NCI-H2029 treated with DMSO at 0.1 percent for 48 hours (cell line): ENCODE measurements around the gene OVOL2.
A peak's percentile ranks its signal among the peaks of the same experiment; 100 is the strongest.

Experiments
- DNase-seq: peaks from one replicate; lab custom pipeline; 2025; lab: John Stamatoyannopoulos, UW

The OVOL2 gene

DNA sequence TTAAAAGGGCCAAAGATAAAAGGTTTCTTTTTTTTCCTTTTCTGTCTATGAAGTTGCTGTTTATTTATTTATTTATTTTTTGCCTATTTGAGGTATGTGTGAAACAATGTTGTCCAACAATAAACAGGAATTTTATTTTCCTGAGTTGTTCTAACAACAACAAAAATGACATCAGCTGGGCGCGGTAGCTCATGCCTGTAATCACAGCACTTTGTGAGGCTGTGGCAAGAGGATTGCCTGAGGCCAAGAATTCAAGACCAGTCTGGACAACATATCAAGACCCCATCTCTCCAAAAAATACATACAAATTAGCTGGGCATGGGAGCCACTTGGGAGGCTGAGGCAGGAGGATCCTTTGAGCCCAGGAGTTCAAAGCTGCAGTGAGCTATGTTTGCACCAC, 44.8 kb downstream of the OVOL2 start:
- DNase-seq = no peak

DNA sequence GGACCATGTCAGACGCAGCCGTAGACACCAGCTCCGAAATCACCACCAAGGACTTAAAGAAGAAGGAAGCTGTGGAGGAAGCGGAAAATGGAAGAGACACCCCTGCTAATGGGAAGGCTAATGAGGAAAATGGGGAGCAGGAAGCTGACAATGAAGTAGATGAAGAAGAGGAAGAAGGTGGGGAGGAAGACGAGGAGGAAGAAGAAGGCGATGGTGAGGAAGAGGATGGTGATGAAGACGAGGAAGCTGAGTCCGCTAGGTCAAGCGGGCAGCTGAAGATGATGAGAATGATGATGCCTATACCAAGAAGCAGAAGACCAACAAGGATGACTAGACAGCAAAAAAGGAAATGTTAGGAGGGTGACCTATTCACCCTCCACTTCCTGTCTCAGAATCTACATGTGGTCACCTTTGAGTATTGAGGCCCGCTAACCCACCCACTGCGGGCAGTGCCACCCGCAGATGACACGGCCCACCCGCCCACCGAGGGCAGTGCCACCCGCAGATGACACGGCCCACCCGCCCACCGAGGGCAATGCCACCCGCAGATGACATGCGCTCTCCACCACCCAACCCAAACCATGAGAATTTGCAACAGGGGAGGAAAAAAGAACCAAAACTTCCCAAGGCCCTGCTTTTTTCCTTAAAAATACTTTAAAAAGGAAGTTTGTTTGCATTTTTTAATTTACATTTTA, 45.6 kb downstream of the OVOL2 start:
- no peak for DNase-seq

DNA sequence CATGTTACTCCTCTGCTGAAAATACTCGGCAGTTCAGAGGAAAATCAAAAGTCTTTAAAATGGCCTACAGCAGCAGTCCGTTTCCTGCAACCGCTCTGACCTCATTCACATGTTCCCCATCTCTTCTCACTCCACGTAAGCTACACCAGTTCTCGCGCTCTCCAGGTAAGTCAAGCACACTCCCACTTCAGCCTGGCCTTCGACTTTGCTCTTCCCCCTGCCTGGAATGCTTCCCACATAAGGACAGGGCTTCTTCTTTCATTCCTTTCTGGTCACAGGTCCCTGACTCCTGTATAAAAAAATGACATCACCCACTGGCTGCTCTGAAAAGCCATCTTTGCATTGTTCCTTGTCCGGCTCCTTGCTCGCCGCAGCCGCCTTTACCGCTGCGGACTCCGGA, 46.2 kb downstream of the OVOL2 start:
- DNase-seq = no peak

DNA sequence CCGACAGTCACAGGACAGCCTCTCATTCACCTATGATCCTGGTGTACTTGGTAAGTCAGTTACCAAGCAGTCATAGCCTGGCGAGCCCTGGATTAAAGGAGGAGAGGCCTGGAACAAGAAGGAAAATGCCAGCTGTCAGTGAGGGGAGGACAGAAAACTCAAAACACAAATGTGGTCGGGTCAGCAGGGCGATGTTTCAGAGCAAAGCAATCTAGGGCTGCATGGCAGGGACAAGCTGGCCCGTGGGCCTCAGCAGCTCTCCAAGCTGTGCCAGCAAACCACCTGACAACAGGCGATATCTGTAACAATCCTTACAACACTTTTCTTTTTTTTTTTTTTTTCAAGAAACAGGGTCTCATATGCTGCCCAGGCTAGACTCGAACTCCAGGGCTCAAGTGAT, 48.6 kb downstream of the OVOL2 start:
- no peak for DNase-seq

DNA sequence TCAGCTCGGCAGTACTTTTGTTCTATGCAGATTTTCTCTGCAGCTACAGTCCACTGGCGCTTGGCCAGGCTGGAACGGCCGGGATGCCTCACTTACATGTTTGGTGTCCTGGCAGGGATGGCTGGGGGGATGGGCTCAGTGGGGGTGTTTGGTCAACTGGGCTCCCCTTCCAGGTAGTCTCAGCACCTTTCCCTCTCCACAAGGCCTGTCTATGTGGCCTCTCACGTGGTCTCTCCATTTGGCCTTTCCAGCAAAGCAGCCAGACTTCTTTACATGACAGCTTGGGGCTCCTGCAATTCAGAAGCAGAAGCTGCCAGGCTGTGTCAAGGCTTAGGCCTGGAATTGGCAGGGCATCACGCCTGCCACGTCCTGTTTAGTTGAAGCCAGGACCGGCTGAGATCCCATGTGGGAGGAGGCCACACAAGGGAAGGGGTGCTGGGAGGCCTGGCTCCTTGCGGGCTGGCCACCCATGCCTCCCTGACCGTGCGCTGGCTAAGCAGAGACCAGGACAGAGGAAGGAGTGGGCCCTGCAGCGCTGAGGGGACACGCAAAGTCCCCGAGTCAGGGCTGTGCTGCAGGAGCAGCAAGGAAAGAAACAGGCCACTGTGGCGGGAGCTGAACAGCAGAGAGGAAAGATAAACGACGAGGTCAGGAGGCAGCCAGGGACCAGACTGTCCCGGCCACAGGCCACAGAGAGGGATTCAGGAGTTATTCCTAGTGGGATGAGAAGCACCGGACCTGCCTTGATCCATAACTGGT, 50.0 kb downstream of the OVOL2 start:
- no peak for DNase-seq

DNA sequence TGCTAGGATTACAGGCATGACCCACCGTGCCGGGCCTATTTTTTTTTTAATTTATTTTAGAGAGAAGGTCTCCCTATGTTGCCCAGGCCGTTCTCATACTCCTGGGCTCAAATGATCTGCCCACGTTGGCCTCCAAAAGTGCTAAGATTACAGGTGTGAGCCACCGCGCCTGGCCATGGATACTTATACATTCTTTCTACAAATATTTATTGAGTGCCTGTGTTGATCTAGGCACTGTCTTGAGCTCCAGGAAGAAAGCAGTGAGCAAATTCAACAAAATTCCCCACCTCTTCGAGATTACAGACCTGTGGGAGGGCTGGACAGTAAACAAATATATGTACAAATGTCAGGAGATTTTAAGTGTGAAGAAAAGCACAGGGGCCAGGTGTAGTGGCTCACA, 51.0 kb downstream of the OVOL2 start:
- DNase-seq = no peak

DNA sequence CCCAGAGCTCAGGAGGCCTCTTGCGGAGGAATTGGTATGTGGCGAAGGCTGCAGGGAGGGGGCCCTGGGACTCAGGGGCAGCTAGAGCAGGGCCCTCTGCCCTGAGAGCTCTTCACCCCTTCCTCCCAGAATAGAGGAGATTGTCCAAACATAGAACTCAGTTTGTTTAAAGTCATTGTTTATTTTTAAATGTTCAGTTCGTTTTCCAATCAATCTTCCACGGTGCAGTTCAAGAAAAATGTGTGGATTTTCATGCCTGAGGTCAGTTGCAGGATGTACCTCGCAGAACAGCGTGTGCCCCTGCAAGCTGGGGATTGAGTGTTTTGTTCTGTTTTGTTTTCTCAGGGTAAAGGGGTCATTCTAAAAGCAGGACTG, 51.7 kb downstream of the OVOL2 start:
- no peak for DNase-seq

DNA sequence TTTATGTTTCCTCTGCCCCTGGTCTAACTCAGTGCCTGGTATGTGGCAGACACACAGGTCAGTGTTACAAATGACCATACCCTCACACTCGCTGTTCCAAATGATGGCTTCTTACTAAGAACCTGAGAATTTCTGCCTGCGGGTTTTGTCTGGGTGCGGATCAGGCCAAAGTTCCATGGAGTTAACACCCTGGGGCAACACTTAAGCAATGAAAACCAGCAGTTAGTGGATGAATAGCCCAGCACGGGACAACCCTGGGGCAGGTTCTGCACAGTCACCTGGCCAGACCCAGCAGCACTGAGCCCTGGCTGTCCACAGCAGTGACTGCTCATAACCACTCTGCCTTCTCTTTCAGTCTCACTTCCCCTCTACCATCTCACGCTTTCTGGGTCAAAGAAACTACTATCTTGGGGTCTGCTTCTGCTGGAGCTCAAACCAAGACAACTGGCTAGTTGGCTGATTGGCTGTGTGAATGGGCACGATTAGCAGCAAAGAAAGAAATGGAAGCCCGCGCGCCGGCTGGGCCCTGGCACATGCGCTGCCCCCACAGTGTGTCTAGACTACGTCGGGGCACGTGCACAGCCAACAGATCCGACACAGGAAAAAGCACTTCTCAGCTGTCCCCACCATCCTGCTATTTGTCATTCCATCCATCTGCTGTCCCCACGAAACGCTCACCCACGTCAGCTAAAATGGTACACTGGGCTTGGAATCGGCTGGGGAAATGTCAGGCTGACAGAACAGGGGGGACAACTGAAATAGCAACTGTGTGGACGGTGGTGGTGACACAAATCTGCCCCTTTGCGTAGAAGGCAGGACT, 52.3 kb downstream of the OVOL2 start:
- DNase-seq = no peak

DNA sequence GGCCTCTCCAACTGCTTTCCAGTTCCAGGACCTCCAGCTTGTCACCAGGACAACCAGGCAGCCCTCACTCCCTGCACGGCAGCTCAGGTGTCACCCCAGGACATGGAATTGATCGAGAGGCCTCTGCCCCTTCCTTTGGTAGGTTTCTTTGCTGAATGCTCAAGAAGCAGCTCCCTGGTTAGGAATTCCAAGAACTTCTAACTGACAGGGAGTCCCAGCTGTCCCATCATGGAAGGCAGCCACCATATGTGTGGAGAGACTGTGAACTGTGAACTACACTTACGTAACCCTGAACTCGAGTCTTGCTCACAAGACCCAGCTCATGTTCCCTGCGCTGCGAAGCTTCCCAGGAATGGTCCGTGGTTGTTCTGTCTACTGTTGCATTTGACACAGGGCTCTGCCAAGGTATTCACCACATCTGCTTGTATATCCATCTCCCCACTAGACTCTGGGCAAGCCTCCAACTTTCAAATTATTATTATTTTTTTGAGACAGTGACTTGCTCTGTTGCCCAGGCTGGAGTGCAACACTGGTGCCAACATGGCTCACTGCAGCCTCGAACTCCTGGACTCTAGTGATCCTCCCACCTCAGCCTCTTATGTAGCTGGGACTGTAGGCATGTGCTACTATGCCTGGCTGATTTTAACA, 53.2 kb downstream of the OVOL2 start:
- DNase-seq = no peak

DNA sequence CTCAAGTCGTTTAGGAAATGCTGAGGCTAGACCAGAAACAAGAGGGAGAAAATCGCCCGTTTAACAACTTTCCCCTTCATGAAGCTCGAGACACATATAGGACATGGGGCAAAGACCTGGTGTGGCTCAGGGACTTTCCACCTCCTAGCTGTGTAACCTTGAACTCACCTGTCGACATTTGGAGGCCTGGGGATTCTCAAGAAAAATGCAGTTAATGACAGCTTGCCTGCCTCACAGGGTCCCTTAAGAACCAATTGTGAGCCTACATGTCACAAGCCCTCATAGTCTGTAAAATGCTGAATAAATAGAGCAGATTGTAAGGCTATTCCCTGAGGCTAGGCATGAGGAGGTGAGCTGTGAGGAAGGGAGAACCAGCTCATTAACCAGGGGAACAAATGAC, 53.8 kb downstream of the OVOL2 start:
- DNase-seq = no peak

DNA sequence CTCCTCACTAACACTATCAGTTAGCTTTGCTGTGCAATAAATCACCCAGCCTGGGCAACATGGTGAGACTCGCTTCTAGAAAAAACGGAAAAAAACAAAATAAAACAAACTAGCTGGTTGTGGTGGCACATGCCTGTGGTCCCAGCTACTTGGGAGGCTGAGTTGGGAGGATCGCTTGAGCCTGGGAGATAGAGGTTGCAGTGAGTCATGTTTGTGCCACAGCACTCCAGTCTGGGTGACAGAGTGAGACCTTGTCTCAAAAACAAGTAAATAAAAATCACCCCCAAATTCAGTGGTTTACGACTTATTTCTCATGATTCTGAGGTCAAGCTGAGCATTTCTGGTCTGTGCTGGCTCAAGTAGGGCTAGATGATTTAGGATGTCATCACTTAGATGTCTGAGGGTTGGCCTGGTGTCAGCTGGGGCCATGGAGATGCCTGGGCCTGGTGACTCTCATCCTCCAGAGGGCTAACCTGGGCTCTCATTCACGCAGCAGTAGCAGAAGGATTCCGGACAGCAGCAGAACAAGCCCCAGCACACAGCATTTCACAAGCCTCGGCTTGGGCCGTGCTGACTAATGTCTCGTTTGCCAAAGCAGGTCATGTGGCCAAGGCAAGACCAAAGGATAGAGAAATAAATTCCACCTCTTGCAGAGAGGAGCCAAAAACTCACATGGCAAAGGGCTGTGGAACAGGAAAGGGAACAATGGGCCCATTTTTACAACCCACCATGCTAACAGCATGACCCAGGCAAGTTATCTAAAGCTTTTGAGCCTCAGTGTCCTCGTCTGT, 56.4 kb downstream of the OVOL2 start:
- no peak for DNase-seq

DNA sequence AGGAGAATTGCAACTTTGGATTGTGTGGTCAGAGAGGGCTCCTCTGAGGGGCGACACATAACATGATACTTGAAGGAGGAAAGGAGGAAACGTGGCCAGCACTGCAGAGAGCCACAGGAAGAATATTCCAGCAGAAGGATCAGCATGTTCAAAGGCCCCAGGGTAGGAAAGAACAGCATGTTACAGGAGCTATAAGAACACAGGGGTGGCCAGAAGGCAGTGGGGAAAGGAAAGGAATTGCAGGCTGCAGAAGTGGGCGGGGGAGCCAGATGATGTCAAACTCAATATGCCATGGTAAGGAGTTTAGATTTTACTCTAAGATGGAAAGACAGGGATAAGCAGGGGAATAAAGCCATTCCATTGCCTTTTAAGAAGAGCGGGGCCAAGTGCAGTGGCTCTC, 58.1 kb downstream of the OVOL2 start:
- no peak for DNase-seq

DNA sequence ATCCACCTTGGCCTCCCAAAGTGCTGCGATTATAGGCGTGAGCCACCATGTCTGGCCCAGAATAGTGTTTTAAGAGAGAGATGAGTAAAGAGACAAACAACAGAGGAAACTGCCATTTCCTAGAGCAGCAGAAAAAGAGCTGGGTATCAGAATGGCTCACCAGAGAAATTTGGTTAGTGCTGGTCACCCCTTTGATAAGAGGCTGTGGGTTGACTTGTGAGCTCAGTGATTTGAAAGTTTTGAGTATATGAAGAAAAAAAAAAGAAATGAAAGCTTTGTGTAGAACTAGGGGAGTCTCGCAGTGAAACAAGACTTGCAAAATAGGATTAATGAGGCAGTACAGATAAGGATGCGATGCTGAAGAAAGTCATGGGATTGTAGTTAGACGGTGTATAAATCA, 59.3 kb downstream of the OVOL2 start:
- DNase-seq = no peak

DNA sequence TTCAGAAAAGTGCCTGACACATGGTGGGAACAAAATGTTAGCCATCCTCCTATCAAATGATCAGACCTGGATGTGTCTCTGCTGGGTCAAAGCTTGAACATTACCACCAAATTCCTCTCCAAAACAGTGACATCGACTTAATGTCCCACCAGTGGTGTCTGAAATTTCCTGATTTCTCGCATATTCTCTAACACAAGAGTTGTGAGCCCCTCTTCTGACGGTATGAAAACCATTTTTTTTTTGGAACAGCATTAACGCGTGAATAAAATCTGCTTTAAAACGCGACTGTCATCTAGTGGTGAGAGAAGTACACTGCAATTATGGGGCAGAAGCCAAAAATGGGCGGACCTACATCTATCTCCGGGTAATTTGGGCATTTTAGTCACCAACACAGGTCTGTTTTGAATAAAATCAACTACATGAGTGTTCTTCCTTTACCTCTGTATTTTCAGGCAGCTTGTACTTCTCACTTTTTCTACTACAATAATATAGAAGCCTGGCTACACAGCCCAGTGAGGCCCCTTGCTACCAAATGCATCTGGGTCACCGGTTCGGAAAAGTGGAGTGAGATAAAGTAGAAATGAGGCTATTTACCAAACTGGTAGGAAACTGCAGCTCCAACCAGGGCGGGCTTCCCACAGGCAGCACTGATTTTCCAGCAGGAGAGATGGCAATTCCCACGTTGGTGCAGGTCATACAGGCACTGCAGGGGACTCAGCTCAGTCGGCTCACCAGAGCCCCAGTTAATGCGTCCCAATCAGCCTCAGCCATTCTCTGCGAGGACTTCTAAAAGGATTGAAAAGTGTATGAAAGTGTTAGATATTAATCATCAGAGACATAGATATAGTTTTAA, 61.5 kb downstream of the OVOL2 start:
- peak; percentile 16 for DNase-seq

DNA sequence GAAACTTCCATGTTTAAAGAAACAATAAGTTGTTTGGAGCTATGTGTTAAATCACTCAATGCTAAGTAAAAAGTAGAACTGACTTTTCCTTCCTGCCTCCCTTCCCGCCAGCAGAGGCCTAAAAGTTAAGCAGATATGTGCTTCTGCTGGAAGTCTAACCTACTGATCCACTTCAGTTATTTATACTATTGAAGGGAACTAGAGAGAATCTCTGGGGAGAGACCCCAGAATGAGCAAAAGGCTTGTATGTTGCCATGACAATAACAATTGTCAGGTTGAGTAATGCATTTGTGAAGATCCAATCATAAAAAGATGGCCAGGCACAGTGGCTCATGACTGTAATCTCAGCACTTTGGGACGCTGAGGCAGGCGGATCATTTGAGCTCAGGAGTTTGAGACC, 64.2 kb downstream of the OVOL2 start:
- DNase-seq = no peak

DNA sequence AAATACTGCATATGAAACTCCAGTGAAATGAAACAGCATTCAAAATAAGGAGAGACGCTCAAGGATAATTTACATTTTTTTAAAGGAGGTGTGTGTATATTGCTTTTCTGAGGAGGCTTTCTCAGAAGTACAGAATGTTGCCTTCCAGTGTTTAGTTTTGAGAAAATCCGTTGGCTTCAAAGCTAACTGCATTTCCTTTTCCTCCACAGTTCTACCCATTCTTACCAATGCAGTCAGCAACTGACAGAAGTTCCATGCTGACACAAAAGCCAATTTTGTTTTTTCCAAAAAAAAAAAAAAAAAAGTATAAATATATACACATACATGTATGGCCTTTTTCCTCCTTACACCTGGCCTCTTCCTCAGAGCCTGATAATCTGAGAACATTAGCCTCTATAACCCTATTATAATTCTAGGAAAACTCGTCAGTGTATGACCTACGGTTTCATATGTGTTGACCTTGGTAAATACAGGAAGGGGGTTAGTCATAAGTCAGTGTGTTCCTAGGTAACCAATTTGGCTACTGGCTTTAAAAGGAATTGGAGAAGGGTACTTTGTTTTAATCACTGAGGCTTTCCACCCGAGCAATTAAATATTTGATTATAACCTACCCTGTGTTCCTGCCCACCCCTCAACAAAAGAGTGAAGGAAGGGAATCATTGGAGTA, 64.7 kb downstream of the OVOL2 start:
- peak; percentile 89 for DNase-seq

DNA sequence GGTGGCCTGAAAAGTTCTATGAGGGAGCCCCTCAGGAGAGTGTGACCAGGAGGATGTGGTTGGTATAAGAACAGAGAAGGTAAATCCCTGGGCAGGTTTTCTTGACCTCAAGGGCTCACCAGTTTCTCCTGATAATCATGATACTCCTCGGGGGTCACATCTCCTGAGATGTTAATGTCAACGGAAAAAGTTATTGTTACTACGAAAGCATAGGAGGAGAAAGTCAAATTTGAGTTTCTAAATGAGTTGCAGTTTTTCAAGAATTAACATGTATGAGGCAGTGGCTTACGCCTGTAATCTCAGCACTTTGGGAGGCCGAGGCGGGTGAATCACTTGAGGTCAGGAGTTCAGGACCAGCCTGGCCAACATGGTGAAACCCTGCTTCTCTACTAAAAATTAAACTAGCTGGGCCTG, 65.5 kb downstream of the OVOL2 start:
- DNase-seq = no peak

DNA sequence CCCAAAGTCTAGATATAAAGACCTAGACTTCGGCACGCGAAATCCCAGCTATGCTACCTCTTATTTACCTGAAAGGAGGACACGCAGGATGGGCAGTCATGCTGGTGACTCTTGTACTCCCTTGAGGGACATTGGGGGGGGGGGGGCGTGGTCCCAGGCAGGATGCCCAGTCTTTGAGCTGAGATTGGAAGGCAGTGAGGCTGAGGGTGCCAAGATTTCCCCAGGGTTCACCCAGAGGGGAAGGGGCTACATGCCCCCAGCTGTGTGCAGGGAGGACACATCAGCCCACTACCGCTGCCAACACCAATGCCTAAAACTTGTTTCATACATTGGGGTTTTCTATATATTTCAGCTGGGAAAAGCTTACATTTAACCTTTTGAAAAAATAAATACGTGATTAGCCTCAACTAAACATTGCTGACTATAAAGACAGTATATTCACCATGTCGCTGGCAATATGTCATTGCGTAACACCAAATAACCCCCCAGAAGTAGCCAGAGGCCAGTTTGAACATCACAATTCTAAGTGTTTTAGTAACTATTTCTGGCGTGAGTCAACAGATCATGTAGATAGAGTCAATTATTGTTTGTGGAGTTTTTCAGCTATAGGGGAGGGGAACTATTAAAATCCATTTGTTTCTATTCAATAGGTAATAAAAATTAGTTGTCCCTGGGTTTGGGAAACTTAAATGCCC, 67.3 kb downstream of the OVOL2 start:
- DNase-seq = no peak

DNA sequence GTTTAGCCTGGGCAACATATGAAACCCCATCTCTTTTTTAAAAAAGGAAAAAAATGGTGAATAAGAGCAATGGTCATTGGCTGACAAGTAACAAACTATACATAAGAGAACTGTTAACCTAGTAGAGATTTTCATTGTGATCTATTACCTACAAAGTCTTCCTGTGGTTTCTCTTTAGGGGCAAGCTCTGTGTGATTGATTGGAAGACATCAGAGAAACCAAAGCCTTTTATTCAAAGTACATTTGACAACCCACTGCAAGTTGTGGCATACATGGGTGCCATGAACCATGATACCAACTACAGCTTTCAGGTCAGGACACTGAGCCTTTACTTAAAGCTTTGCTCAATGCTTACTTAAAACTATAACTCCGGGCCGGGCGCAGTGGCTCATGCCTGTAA, 69.7 kb downstream of the OVOL2 start:
- DNase-seq = no peak
